ENCODE data around the gene TMEM223.
"Not testable (repeated sequence)": the region's sequence is repeated elsewhere in the genome, so short reads cannot be mapped to it uniquely, and the experiment has no call there.

TMEM223 gene

DNA sequence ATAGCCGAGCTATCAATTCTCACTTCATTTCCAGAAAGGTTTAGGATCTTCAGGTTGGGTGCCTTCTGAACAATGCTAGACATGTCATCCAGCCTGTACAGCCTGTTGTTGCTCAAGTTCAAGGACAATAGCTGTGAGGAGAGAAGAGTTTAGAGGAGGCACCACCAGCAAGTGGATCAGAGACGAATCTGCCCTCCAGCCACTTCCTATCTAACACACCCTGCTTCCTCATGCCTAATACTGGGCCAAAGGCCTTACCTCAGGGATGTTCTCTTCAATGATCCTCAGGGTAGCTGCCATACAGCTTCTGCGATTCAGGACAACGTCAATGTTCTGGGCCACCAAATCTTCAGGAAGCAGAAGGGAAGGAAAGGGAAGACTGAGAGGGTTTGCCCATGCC, 9.3 kb upstream of the TMEM223 start:
- DNase-seq (ENCODE audit: low spot score) = no peak

DNA sequence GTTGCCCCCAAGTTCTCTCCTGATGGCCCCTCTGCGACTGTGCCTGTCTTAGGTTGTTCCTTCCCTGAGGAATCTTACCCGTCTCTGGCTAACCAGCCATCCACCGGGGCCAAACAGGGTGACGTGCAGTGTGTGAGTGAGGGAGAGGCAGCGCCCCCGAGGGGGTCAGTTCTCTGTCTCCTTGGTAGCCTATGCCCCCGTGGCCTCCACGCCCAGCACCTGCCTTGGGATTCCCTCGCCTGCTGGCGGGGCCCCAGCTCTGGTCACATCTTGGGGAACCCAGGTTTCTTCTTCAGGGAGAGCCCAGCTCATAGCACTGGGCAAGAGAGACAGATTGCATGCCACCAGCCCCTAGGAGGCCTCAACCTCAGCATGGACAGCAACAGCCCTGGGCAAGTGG, 7.7 kb upstream of the TMEM223 start:
- no peak for DNase-seq (ENCODE audit: low spot score)

DNA sequence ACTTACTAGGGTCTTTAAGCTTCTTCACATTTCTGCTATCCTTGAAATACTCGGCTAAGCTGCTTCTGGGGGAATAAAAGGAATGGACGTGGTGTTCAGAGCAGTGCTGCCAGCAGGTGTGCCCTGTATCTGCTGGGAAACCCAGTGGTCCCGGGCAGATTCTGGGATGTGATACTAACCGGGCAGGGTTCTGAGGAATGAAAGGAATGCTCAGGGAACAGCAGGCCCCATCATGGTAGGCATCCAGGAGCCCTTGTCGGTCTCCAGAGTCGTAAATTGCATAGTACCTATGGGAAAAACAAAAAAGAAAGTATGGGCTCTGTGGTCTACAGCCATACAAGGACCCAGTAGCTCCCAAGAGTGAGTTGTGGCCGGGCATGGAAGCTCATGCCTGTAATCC, 4.5 kb upstream of the TMEM223 start:
- no peak for DNase-seq (ENCODE audit: low spot score)

DNA sequence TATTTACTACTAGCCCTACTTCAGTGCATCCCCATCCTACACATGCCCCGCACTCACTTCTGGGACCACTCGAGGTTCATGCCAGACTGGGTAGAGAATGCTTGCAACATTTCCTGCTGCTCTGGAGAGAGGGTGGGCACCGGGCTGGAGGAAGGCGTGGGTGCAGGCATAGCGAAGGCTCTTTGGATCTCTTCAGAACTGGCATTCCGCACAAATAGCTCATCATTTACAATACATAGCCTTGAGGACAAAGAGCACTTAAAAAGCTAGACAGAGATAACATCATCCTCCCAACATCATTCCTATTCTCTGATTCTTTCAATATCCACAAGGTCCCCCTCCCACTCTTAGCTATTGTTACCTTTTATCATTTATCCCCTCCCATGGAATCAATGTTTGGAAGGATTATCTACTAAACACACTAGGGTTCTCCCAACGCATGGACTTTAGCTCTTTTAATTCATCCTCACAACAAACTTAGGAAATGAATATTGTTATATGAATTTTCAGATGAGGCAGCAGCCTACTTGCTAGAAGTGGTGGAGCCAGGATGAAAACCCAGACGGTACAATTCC, 2.5 kb upstream of the TMEM223 start:
- no peak for DNase-seq (ENCODE audit: low spot score)

GRCh38 chr11:62792202-62792575, 383 bp upstream of the TMEM223 start:
- no peak for DNase-seq (ENCODE audit: low spot score)

- no peak for DNase-seq (ENCODE audit: low spot score)
These were observed 2.2 kb downstream of the TMEM223 start for GRCh38 chr11:62789576-62789975.

- DNase-seq (ENCODE audit: low spot score) = no peak
These were observed 2.8 kb downstream of the TMEM223 start for GRCh38 chr11:62788991-62789390.

DNA sequence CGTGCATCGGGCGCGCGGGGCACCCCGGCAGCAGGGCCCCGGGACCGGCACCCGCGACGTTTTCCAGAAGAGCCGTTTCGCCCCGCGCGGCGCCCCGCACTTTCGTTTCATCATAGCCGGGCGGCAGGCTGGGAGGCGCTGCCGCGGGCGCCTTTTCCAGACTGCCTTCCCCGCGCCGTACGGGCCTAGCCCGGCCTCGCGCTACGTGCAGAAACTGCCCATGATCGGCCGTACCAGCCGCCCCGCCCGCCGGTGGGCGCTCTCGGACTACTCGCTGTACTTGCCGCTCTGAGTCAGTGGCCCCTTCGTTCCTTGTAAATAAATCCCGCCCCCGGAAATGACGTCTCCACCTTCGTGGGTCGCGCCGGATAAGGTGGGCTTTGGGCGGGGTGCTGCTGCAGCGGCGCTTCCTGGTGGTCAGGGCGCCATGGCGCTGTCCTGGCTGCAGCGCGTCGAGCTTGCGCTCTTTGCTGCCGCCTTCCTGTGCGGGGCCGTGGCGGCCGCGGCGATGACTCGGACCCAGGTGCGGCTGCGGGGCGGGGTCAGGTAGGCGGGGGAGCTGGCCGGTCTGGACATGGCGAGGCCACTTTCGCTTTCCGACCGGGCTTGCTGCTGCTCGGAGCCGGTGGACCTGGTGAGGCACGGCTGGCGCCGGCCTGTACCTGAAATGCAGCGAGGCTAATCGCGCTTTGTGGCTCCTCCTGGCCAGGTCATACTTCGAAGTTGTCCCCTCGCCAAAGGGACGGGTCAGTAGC, 4.6 kb downstream of the TMEM223 start, which contains the start of gene TMEM179B:
Gene TMEM179B, plus strand, starts transcription at position 398 of the 755 bp plus-strand sequence. Its CDS starts 30 bp downstream, at position 428.
- peak; percentile 98 for DNase-seq (ENCODE audit: low spot score)

DNA sequence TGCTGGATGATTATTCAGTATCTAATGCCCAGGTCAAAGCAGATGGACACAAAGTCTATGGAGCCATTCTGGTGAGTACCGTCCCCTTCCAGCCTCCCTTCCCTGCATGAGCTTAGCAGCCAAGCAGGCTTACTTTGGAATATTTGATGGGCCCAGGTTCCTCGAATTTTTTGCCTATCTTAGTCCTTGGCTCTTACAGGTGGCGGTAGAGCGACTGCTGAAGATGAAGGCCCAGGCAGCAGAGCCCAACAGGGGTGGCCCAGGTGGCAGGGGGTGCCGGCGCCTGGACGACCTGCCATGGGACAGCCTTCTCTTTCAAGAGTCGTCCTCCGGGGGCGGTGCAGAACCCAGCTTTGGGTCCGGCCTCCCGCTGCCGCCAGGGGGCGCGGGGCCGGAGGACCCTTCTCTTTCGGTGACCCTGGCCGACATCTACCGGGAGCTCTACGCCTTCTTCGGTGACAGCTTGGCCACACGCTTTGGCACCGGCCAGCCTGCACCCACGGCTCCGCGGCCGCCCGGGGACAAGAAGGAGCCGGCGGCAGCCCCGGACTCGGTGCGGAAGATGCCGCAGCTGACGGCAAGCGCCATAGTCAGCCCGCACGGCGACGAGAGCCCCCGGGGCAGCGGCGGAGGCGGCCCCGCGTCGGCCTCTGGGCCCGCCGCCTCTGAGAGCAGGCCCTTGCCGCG, 5.3 kb downstream of the TMEM223 start:
- DNase-seq (ENCODE audit: low spot score) = peak; percentile 82

GRCh38 chr11:62782753-62783152, 9.1 kb downstream of the TMEM223 start:
- no peak for DNase-seq (ENCODE audit: low spot score)

DNA sequence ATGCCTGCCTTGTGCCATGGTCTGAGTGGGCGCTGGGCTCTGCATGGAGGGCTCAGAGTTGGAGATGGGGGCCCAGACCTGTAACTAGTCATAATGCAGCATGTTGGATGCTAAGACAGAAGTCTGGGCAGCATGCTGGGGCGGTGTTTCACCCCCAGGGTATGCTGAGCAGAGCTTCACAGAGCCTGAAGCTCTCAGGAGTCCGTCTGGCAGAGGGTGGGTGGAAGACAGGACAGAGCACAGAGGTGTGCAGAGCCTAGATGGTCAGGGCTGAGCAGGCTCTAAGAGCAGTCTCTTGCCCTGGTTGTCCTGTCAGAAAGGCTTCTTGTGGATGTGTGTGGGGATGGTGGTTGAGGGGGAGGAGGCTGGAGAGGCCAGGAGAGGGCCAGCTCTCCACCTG, 13.4 kb downstream of the TMEM223 start:
- DNase-seq (ENCODE audit: low spot score) = no peak

DNA sequence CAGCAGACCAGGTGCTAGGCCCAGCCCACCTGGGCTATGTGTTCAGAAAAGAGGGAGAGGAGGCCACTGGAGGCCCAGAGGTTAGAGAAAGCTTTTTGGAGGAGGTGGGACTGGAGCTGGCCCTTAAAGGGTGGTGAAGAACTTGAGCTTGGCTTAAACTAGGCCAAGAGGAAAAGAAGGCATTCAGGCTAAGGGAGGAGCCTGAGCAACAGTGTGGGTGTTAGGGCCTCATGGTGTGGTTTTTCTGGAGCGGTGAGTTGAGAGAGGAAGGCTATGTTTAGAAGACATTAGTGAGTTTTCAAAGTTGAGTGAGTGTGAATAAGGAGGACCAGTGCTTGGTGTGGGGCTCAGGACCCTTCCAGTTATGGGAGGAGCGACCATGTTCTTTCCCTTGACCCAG, 14.4 kb downstream of the TMEM223 start:
- DNase-seq (ENCODE audit: low spot score) = no peak

- no peak for DNase-seq (ENCODE audit: low spot score)
These were observed 16.2 kb downstream of the TMEM223 start for GRCh38 chr11:62775646-62776045.

GRCh38 chr11:62774407-62774806, 17.4 kb downstream of the TMEM223 start:
- DNase-seq (ENCODE audit: low spot score) = no peak

DNA sequence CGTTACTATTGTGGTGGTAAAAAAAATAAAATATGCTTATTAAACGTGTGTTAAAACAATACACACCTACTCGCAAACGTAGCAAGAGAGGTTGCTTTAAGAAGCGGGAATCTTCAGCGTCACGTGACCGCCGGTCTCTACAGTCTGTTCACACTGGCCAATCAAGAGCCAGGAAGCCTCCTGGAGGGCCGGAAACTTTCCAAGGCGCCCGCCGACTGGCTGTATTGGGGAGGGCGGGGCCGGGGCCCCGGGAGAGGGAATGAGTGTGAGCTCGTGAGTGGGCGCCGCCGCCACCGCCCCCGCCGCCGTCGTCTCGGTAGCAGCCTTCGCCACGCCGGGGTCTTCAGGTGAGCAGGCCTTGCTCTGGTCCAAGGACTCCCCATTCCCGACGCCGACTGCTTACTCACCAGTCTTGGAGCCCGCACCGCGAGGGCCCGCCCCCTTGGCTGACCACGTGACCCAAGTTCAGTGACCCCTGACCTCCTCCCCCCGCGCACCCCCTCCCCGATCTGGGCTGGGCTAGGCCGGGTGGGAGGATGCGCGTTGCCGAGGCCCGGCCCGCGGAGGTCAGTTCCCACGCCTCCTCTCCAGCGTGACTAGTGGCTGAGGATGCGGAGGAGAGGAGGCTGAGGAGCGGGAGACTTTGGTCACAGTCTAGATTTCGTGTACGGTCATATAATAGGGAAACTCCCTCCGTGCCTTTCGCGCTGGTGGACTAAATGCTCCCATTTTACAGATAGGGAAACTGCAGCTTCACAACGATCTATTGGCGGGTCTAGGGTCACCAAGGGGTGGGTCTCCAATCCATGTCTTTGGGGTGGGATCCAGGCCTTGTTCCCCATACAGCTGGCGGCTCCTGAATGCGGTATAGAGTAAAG, 20.4 kb downstream of the TMEM223 start, which contains the start of gene TAF6L:
Gene TAF6L, plus strand, starts transcription at position 253 of the 878 bp plus-strand sequence. CDS start 4,388 bp downstream, outside the sequence.
- peak; percentile 91 for DNase-seq (ENCODE audit: low spot score)

GRCh38 chr11:62770778-62771143, 21.0 kb downstream of the TMEM223 start:
- no peak for DNase-seq (ENCODE audit: low spot score)

DNA sequence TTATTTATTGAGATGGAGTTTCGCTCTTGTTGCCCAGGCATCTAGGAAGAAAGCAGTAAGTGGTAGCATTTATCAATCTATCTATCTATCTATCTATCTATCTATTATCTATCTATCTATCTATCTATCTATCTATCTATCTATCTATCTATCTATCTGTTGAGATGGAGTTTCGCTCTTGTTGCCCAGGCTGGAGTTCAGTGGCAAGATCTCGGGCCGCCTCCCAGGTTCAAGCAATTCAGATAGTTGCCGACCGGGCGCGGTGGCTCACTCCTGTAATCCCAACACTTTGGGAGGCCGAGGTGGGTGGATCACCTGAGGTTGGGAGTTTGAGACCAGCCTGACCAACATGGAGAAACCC, 31.0 kb downstream of the TMEM223 start:
- DNase-seq (ENCODE audit: low spot score) = not testable (repeated sequence)

DNA sequence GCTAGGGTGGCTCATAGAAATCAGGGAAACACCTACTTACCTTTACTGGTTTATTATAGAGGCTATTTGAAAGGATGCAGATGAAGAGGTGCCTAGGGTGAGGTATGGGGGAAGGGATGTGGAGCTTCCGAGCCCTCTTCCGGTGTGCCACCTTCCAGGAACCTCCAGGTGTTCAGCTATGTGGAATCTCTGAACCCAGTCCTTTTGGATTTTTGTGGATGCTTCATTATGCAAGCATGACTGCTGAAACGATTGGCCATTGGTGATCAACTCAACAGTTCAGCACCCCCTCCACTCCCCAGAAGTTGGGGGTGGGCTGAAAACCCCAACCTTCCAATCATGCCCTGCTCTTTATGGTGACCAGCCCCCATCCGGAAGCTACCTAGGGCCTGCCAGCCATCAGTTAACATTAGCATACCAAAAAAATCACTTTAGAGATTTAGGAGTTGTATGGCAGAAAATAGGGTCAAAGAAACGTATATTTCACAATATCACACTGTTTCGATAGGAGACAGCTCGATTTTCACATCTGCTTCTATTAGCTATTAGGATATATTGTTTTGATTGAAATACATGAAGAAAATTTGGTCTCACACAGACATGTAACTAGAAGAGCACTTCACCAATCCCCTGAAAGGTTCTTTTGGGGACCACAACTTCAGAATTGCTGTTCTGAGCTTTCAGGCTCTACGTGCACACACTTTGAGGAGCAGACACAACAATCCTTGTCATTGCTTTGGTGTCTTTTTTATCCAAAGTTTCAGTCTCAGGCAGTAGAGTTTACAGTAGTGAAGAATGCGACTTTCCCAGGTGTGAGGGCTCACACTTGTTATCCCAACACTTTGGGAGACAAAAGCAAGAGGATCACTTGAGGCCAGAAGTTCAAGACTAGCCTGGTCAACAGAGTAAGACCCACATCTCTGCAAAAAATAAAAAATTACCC, 33.7 kb downstream of the TMEM223 start:
- no peak for DNase-seq (ENCODE audit: low spot score)

DNA sequence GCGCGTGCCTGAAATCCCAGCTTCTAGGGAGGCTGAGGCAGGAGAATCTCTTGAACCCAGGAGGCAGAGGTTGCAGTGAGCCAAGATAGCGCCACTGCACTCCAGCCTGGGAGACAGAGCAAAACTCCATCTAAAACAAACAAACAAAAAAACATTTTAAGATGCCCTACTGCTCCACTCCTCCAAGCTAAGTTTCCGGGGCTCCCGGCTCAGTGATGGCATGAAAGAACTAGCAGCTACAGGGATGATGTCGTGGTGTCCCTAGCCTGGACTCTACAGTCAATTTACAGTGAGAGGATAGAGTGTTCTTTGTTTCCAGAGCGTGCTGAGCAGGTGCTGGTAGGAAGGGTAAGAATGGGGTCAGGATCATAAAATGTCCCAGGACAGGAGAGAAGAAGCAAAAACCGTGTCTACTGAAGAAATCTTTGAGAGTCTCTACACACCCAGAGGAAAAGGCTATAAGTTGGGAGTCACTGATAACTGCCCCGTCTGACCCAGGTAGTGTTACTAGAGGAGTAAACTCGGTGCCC, 36.7 kb downstream of the TMEM223 start:
- no peak for DNase-seq (ENCODE audit: low spot score)

DNA sequence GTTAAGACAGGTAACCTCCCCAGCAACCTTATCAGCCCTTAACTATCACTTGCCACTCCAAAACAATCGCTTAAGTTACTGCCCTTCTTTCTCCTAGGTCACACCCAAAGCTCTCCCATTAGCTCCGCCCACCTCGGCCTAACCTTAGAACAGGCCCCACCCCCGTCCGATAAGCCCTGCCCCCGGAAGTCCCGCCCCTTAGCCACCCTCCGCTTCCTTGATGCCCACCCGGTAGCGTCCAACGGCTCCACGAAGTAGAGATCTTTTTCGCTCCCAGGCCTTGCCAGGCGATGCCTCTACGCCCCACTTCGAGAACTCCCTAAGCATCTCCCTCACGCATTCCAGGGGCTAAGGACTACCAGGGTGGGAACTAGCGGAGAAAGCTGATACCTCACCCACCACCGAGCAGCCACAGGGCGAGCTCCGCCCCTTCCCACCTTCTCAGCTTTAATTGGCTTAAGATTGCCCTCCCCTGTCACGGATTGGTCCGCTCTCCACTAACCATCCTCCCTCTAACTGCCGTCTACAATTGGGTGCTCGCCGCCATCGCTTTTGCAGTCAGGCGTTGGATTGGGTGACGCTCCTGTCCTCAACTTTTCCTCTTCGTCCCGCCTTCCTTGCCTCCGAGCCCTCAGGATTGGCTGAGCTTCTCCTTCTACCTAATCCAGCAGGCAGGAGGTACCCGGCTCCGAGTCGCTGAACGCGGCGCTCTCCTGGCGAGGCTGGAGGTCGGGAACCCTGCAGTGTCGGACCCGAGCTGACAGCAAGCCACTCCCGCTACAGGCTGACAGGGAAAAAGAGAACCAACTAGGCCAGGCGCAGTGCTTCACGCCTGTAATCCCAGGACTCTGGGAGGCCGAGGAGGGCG, 37.8 kb downstream of the TMEM223 start, which contains the start of gene ZBTB3:
Gene ZBTB3, minus strand, starts transcription at position 425 of the 868 bp plus-strand sequence. CDS start 496 bp downstream, outside the sequence.
- DNase-seq (ENCODE audit: low spot score) = peak; percentile 99

Data from CD4-positive, alpha-beta T cell treated with Interleukin-6 at 100 ng/mL for 8 hours (primary cell).